HuH-7 (cell line): Measurements from ENCODE around the gene CTIF.

Source experiments
- DNase-seq: peaks from one replicate; pipeline ENCODE4 v3.0.0; 2011; ENCODE audit warnings: low spot score

CTIF gene

DNA sequence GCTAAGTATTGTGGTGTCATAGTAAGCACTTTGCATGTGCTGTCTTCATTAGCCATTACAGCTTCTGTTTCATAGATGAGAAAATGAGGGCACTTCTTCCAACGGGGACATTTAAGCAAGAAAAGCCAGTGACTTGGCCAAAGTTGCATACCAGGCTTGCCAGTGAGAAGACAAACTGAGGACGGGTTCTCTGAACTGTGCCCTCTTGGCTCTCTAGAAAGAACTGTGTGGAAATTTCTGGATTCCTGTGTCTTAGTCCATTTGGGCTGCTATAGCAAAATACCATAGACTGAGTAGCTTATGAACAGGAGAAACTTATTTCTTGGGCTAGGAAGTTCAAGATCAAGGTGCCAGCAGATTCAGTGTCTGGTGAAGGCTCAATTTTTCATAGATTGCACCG lies 13.3 kb downstream of the CTIF start:
- DNase-seq: no peak

DNA sequence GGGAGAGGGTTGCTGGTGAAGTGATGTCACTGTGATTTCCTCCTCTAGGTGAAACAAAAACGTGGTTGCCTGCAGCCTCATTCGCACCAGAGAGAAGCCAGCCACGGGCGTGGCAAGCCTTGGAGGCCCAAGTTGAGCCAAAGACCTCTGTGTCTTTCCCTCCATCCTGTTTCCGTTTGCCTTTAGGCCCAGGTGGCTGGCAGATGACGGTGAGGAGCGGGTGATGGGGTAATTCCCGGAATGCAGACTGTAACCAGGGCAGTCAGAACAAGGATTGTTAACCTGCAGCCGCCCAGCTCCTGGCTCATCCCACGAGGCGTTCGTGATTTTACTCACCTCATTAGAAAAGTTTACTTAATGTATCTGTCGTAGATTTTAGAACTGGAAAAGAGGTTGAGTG lies 14.4 kb downstream of the CTIF start:
- DNase-seq: no peak

DNA sequence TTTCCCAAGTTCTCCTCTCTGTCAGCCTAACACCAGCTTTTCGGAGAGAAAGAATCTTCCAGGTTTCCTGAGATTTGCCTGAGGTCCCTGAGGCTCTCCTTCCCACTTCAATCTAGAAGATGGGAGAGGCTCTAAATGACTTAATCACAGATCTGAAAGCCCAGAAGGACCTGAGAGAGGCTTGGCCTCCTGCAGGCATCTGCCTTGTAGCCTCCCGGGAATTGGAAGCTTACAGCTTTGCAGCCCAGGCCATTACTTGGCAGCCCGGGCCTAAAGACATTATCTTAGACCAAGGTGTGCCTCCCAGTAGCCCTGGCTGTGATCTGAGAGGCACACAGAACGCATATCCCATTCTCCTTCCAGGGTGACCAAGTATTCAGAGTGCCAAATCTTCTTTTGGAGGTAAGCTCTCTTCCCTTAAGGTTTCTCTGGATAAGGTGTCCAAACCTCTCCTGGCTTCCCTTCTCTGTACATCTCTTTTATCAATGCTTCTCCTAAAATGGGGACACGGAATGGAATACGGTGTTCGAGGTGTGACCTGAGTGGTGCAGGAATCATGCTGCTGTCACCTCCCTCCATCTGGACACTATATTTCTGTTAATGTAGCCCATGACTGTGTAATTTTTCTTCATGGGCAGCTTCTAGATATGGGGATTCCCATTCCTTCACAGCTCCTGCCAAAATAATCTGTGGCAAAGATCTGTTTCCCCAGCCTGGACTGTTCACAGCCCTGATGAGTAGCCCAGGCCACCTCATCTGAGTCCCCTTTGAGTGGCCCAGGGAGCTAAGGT lies 16.0 kb downstream of the CTIF start:
- DNase-seq: no peak

DNA sequence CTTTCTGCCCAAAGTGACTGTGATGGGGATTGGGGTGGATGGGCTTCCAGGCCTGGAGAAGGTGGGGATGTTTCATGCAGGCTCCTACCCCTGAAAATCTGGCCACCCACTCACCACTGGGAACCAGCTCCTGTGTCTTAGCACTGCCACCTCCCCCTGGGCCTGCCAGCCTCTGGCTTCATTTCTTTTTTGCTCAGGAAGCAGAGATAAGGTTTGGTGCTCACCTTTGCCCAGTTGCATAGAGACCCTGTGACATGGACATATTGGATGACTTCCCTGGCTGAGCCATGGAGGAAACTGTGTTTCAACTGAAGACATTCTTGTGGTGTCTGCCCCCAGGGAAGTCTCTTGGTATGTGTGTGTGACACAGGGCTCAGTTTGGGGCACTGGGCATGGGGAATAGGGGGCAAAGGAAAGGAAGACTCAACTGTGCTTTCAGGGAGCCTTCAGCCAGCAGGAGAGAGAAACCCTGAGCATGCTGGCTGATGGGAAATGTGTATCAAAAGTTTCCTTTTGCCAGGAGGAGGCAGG lies 16.7 kb downstream of the CTIF start:
- DNase-seq: no peak

DNA sequence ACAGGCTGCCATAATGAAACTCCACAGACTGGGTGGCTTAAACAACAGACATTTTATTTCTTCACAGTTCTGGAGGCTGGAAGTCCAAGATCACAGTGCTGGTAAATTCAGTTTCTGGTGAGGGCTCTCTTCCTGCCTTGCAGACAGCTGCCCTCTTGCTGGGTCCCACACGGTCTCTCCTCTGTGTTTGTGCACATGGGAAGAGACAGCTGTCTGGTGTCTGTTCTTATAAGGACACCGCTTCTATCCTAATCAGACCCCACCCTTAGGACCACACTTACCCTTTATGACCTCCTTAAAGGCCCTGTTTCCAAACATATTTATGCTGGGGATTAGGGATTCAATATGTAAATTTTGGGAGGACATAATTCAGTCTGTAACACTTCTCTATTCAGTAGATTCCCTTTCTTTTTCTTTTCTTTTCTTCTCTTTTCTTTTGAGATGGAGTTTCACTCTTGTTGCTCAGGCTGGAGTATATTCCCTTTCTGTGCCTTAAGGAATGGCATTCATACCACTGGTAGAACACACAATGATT lies 18.9 kb downstream of the CTIF start:
- no peak for DNase-seq

DNA sequence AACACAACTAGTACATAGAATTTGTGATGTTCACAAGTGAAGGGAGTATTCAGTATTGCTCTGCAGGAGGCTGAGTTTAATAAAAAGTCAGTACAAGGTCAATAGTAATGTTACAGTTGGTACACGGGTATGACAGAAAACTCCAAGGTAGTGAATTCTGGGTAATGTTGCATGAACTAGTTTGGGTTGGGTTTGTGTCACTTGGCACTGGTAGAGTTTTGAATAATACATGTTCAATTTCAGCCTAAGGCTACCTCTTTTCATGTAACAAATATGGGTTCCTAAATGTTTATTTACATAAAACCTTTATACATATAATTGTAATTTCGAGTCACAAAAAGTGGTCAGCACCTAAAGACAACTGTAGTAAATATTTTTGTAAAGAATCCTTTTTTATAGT lies 19.4 kb downstream of the CTIF start:
- DNase-seq: no peak

DNA sequence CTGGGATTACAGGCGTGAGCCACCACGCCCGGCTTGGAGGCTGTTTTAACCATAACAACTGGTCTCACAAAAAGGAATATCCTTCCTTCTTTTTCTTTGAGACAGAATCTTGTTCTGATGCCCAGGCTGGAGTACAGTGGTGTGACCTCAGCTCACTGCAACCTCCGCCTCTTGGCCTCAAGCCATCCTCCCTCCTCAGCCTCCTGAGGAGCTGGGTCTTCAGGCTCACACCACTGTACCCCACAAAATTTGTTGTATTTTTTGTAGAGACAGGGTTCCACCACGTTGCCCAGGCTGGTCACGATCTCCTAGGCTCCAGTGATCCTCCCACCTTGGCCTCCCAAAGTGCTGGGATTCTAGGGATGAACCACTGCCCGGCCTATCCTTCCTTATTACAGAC lies 21.7 kb downstream of the CTIF start:
- DNase-seq: no peak

DNA sequence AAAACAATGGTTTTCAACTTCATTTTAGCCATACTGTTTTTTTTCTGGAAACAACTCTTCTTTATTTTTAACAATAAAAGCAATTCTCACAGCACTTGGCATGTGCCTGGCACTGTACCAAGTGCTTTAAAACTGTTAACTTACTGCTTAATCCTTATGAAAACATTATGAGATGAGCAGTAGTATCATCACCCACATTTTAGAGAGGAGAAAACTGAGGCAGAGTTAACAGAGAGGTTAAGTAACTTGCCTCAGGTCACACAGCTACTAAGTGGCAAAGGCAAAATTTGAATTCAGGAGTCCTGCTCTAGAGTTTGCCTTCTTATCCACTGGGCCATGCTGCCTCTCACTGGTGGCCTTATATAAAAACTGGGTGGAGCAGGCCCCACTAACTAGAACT lies 23.2 kb downstream of the CTIF start:
- DNase-seq: no peak

DNA sequence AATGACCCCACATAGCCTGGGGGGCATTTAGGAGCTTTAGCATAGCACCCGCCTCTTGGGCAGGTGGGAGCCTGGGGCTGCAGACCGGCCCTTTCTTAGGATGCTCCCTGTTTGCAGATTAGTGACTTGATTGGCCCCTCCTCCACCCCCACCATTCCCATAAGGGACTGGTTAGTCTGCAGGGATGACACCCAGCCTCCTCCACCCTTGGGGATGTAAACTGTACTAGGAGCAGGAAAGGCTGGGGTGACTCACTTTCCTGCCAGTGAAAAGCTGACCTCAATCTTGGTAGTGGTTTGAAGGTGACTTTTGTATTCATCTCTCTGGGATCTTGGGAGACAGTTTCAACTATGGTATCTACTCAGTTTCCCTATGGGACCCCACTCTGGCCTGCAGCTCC lies 24.2 kb downstream of the CTIF start:
- DNase-seq: no peak

DNA sequence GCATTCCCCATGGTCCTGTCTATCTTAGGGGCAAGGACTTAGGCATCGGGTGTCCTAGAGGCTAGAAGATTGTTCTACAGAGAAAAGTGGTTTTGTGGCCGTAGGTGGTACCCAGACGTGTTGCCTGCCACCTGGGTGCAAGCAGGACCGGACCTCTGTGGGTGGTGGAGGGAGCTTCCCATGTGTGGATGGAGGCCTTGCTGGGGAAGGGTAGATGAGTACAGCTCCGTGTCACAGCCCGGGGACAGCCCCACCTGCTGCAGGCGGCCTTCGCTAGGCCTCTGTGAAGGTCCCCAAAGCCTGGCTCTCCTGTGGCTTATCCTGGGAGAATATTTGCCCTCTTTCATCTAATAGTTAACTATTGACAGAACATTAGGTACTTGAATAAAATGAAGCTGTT lies 25.3 kb downstream of the CTIF start:
- no peak for DNase-seq

DNA sequence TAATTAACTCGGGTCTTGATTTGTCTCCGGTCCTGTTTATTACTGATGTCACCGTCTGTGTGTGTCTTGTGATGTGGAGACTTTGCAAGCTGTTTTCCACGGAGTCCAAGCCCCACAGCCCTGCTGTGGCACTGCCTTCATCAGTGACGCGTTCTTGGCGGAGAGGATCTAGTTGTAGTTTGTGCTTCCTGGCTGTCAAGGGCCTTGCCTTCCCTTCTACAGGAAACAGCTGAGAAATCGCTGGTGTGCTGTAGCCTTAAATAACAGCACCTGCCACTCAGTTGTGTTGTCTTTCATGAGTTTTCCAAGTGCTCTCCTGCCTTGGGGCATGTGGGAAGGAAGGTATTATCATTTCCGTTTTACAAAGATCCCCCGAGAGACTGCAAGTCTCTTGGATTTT lies 26.3 kb downstream of the CTIF start:
- DNase-seq: no peak

DNA sequence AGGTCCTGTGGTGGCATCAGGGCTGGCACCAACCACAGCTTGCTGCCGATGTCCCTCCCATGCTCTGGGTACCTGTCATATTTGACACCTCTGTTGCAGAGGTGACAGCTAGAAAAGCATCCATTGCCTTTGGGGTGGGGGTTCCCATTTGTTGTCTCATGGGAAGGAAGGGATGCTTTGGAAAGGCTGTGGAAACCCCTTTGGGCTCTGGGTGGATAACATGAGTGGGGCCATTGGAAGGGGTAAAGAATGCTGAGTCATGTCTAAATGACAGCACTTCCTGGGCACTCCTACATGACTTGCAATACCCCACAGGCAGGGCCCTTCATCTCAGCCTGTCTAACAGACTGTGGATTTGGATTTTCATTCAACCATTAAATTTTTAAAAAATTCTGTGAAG lies 27.8 kb downstream of the CTIF start:
- DNase-seq: no peak

DNA sequence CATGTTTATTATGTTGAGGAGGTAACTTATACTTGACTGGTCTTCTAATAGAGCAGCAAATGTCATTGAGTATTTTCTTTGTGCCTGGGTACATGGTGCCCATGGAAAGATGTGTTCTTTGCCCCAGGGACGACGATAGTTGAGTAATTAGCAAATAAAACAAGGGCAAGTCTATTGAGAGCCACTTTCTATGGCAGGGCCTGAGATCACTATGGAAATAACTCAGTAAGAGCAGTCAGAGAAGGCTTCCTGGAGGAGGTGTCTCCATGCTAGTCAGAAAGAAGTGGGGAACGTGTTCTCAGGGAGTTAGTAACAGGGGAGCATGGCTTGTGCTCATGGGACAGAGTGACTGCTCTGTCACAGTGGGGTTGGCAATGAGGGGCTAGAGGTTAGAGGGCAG lies 28.6 kb downstream of the CTIF start:
- no peak for DNase-seq

DNA sequence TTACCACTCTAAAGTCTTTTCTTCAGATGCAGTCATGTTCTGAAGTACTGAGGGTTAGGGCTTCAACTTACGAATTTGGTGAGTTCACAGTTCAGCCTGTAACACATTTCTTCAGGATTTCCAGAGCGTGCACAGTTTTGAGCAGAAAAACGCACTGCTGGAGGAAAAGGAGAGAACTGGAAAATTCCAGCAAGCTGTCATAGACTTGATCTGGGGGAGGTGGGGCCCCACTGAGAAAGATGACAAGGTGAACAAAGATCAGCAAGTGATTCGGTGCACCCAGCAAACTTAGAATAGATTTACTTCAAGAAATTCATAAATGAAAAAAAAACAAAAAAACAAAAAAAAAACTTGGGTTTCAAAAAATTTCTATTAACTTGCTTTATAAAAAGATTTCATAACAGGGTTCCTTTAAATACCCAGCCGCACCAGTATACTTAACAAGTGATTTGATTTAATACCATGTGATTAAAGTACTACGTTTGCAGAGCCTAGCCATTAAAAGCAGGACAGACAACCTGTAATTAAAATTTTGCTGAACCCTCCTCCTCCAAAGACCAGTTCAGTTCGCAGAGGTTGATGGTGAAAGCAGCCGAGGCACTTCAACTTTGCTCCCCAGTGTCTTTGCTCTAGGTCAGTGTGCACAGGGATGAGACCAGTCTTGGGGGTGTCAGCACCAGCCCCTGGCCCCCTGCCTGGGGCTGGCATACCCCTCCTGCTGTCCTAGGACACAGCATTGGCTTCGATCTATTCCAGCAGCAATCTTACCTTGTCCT lies 30.5 kb downstream of the CTIF start:
- DNase-seq: no peak

DNA sequence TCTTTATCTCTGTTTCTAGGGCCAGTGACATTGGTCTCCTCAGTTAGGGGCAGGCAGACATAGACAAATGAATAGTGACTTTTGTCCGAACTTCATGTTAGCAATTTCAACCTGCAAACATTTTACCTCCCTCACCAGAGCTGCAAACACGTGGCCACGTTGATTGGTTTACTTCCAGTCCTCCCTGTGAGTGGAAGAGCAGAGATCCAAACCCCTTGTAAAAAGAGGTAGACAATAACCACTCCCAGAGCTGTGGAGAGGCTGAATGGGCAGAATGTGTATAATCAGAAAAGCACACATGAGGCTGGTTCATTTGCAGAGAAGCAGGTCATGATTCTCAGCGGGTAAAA lies 31.1 kb downstream of the CTIF start:
- no peak for DNase-seq

DNA sequence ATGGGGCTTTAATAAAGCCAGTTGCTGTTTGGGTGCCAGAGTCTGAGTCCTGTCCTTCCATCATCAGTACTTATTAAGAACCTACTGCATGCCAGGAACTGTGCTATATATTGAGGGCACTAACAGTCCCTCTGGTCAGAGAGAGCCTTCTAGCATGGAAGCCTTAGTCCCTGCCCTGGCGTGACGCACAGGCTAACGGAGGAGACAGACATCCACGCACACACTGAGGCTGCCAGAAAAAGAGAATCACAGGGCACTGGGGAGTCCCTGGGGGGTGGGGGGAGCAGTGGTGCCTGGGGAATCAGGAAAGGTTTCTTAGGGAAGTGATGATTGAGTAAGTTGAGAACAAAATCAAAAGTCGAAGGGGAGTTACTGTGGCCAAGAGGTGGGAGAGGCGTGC lies 31.5 kb downstream of the CTIF start:
- DNase-seq: no peak

DNA sequence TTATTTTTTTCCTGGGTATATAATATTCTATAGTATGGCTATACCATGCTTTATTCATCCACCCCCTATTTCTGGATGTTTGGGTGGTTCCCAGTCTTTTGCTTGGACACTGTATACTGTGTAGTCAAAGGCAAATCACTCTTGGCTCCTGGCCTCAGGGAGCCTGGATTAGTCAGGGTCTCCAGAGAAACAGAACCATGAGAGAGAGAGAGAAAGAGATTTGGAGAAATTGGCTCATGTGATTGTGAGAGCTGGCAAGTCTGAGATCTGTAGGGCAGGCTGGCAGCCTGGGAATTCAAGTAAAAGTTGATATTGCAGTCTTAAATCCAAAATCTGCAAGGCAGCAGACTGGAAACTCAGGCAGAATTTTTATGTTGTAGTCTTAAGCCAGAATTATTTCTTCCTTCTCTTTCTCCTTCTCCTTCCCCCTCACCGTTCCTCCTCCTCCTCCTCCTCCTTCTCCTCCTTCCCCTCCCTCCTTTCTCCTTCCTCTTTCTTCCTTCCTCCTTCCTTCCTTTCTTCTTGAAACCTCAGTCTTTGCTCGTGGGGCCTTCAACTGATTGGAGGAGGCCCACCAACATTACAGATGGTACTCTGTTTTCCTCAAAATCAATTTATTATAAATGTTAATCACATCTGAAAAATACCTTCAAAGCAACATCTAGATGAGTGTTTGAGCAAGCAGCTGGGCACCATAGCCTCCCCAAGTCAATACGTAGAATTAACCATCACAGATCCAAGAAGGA lies 33.0 kb downstream of the CTIF start:
- DNase-seq: no peak

DNA sequence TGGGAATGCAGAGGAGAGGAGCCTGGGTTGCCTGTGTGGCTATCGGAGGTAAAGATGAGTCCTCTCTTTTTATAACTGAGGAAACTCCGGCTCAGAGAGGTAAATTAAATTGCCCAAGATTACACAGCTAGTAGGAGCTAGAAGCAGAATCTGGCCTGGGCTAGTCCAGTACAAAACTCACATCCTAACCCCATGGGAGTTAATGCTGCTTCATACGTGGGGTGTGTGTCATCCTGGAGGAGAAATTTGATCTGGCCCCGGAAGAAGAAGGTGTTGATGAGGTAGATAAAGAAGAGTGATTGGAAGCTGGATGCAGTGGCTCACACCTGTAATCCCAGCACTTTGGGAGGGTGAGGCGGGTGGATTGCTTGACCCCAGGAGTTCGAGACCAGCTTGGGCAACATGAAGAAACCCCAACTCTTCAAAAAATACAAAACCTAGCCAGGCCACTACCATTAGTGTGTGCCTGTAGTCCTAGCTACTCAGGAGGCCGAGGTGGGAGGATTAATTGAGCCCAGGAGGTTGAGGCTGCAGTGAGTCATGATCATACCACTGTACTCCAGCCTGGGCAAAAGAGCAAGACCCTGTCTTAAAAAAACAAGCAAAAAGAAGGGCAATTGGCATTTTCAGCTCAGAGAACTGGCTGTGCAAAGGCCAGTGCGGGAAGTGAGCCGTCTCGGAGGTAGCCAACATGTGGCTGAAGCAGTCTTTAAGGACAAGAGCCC lies 33.7 kb downstream of the CTIF start:
- no peak for DNase-seq

DNA sequence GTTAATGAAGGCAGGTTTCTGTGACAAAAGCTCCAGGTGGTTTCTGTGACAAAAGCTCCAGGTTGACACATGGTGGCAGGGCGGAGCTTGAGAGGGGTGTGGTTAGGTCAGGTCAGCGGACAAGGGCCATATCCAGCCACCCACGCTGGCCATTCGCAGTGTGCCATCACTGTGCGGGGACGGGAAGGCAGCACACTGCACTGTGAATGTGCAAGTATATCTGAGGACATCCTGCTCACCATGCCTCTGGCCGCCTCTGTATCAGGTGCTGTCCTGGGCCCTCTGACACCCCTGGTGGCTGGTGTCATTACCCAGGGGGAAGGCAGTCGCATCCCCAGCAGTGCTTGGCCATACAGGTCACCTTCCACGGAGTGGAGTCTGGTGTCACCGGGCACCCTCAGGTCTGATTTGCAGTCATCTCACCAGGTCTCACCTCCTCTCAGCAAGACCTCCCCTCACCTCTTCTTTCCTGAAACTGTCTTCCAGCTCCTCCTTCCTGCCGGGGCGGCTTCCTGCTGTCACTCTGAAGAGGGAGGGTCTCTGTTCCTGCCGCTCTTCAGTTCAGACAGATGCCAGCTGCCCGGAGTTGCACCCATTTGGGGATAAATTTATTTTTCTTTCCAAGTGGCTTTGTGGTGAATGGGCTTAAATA lies 34.9 kb downstream of the CTIF start:
- DNase-seq: no peak

DNA sequence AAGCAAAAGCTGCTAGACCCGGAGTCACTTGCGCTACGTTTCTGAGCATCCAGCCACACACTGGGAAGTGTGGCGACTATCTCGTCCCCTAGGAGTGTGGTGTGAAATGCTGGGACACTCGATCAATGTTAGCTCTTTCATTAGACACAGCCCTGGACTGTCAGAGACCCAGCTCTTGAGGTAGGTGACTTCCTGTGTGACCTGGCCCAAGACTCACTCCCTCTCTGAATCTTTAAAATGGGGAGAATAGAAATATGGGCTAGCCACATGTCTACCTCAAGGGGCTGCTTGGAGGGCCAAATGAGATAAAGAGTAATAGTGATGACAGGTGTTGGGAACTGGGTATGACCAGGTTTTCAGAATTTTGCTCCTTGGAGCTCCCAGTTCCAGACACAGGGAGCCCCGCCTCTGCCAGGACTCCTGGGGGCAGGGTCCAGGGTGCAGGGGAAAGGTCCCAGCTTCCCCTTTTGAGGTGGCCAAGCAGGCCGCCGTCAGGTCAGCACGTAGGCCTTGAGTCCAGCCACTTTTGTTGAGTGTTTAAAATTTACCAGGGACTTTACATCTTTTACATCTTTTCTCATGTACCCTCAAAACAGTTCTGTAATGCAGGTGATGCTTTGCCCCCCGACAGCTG lies 36.0 kb downstream of the CTIF start:
- no peak for DNase-seq

DNA sequence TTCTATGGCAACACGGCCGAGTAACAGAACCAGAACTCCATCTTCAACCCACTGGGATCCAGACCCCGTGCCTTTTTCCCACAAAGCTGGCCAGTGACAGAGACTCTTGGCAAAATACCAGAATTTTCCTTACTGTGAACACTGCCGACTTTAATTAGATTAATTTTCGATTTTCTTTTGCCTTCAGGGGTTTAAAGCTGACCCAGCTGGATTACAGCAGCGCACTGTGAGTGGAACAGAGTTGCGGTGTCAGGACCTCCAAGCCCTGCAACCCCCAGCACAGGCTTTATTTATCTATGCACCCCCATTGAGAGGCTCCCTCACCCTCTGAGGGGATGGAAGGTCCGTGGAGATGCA lies 36.4 kb downstream of the CTIF start:
- DNase-seq: no peak
